Activated CD4-positive, alpha-beta T cell treated with anti-CD3 and anti-CD28 coated beads for 36 hours (primary cell): ENCODE data around the gene GSK3B. TPM values are rescaled to one million over a fixed set of nuclear protein-coding genes. Genes with fewer than 3 reads are reported as not detected.
A peak's percentile ranks its signal among the peaks of the same experiment; 100 is the strongest.

Experiments used
- ATAC-seq: fragments of 200-7000 bp; cut with Tn5 transposase; one replicate; pipeline ENCODE4 v1.10.0; 2021; ENCODE audit warnings: mild to moderate bottlenecking, moderate library complexity
- CTCF ChIA-PET: fragments of 350-600 bp; sonication (Branson Sonifier 250); formaldehyde crosslinking; loops from one replicate; lab custom pipeline; 2021; ENCODE audit warnings: antibody characterized with exemption; lab: Charles Lee
- POLR2A ChIA-PET: fragments of 350-600 bp; sonication (Branson Sonifier 250); formaldehyde crosslinking; loops from one replicate; lab custom pipeline; 2021; ENCODE audit warnings: antibody characterized with exemption, inconsistent platforms; lab: Charles Lee
- DNase-seq: peaks from one replicate; pipeline ENCODE4 v3.0.0-alpha.2; 2020
- H3K27ac Mint-ChIP-seq: one replicate; pipeline ENCODE4 v1.8.0; 2021; ENCODE audit warnings: mixed read lengths
- H3K27me3 Mint-ChIP-seq: one replicate; pipeline ENCODE4 v1.8.0; 2021; ENCODE audit warnings: mixed read lengths
- H3K36me3 Mint-ChIP-seq: one replicate; pipeline ENCODE4 v1.8.0; 2021; ENCODE audit warnings: low read depth, mixed read lengths
- H3K4me1 Mint-ChIP-seq: one replicate; pipeline ENCODE4 v1.8.0; 2021; ENCODE audit warnings: mixed read lengths
- H3K4me3 Mint-ChIP-seq: one replicate; pipeline ENCODE4 v1.8.0; 2021; ENCODE audit warnings: mild to moderate bottlenecking, moderate library complexity, mixed read lengths
- H3K9me3 Mint-ChIP-seq: one replicate; pipeline ENCODE4 v1.8.0; 2021; ENCODE audit warnings: low read depth, mixed read lengths
- intact Hi-C, 2 experiments: fragments of 100-400 bp; cut with DNase I in 1 of 2; cut with micrococcal nuclease in 1 of 2; formaldehyde crosslinking; loops; one replicate each; pipeline versions ENCODE4 v1.14.2 to v1.15.1; 2022 to 2024; cut with DNase I, micrococcal nuclease
- total RNA-seq, 2 experiments: library from RNA; stranded (reverse); gene quantifications; one replicate each; pipeline ENCODE4 v1.2.3, GENCODE V29; 2021

The GSK3B gene
- total RNA-seq, 2 experiments from 2014 or later = 29.1 to 31.5 TPM

DNA sequence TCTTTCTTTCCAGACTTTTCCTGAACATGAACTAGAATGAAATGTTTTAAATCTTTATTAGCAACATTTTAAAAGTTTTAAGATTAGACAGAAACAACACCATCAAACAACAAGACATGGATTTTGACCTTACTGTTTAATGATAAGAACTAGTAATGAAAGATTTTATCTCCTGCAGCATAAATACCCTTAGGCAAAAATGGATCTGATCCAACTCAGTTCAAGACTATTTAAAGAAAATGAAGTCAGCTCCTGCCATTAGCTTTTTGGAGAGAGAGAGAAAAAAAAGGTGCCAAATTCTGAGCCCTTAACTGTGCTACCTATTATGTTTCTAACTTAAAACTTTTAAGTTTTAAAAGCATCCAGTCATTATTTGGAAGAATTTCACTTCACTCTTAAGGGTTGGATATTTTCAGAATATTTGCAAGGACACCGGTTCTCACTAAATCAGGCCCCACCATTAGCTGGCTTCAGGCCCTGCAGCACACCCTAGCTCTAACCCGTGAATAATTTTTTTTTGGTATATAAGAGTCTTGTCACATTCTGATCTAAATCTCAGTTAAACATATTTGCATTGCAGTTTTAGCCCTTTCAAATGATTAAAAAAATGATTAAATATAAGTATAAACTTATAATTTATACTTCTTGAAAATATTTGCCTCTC lies 252.3 kb downstream of the GSK3B start:
- intact Hi-C loops = no loop called here
- Mint-ChIP-seq H3K36me3 (peaks cover 33% of the 10 kb centered on the region), H3K27ac (no peak overlapping the region), H3K9me3 (peaks cover 3% of the 10 kb centered on the region), H3K4me3 (no peak overlapping the region), H3K4me1 (peaks cover 4% of the 10 kb centered on the region), H3K27me3 (no peaks in the 10 kb centered on the region)
- ChIA-PET CTCF (interaction anchor here (1.1 to 1.3 kb wide), 2 partner anchors 50 kb away, joined by 3 to 6 read pairs; no protein-coding TSS in a partner anchor), POLR2A (no interaction called here)
- ATAC-seq (no peak), DNase-seq (no peak)

DNA sequence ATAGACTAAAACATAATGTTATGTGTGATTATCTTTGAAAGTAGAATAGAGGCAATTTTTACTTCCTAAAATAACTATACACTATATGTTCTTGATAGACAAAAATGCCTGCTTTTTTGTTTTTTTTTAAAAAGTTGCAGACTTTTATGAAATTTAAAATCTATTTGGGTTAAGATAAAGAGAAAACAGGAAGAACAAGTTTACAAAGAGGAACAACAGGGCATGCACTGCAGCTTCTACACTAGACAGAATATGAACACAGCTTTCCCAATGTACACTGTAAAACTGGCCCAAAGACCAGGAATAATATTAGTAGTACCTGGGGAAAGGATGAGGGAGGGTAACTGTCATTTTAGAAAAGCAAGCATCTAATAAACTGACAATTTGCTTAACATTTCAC lies 258.7 kb downstream of the GSK3B start:
- CTCF ChIA-PET = interaction anchor here (0.7 kb wide), 1 partner anchor 20 kb away, joined by 3 read pairs; no protein-coding TSS in a partner anchor
- no peak for ATAC-seq
- H3K27me3 Mint-ChIP-seq = no peaks in the 10 kb centered on the region

DNA sequence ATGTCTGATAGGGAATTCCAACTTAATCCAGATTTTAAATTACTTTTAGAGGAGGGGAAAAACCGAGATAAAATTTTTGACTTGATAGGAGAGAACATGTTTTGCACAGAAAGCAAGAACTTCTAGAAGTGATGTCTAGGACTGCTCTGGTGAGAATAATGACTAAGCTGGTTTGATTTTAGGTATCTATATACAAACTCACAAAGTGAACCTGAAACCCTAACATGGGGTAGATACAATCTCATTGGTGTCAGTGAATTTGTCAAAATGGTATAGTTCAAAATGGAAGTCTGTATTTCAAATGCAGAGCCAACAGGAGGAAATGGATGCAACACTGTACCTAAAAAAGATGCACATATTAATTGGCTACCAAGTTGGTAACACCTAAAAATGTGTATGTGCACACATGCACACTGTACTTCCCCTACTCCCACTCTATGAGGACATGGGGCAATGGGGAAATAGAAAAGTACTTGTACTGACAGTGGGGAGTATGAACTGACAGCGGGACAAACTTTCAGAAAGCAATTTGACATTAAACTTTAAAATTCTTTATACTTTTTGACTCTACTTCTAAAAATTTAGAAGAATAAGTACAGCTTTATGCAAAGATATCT lies 259.4 kb downstream of the GSK3B start:
- Mint-ChIP-seq H3K4me1 (peaks cover 16% of the 10 kb centered on the region), H3K9me3 (no peaks in the 10 kb centered on the region), H3K27ac (no peak overlapping the region), H3K4me3 (no peak overlapping the region), H3K36me3 (peaks cover 5% of the 10 kb centered on the region), H3K27me3 (no peaks in the 10 kb centered on the region)
- ChIA-PET POLR2A (no interaction called here), CTCF (no interaction called here)
- no peak for DNase-seq
- ATAC-seq = peak; percentile 81
- intact Hi-C loops = no loop called here

More for the DNA sequence above, 258.7 kb downstream of the GSK3B start:
- intact Hi-C loops = no loop called here
- no peak overlapping the region for H3K4me3 Mint-ChIP-seq
- POLR2A ChIA-PET = no interaction called here
- no peaks in the 10 kb centered on the region for H3K9me3 Mint-ChIP-seq
- H3K36me3 Mint-ChIP-seq = peaks cover 5% of the 10 kb centered on the region
- DNase-seq = no peak
- H3K27ac Mint-ChIP-seq = peak overlapping the region; percentile 59
- peaks cover 16% of the 10 kb centered on the region for H3K4me1 Mint-ChIP-seq

DNA sequence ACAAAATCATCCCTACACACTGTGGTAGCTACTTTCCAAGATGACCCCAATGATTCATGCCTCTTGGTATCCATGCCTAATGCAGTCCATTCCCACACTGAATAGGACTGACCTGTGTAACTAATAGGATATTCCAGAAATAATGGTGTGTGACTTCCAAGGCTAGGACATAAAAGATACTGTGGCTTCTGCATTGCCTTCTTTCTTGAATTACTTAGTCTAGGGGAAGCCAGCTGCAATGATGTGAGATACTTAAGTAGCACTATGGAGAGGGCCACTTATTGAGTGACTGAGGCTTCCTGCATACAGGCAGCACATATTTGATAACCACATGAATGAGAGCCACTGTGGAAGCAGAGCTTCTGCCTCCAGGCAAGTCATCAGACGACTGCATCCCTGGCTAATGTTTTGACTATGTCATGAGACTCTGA lies 262.3 kb downstream of the GSK3B start:
- Mint-ChIP-seq H3K4me1 (peaks cover 16% of the 10 kb centered on the region), H3K27me3 (no peaks in the 10 kb centered on the region), H3K9me3 (no peaks in the 10 kb centered on the region), H3K27ac (no peak overlapping the region), H3K36me3 (no peaks in the 10 kb centered on the region), H3K4me3 (no peak overlapping the region)
- ChIA-PET CTCF (interaction anchor here (0.7 to 0.9 kb wide), 5 partner anchors 8 to 738 kb away, joined by 3 to 4 read pairs (median 3); no protein-coding TSS in a partner anchor), POLR2A (no interaction called here)
- intact Hi-C loops = no loop called here
- DNase-seq (no peak), ATAC-seq (no peak)

DNA sequence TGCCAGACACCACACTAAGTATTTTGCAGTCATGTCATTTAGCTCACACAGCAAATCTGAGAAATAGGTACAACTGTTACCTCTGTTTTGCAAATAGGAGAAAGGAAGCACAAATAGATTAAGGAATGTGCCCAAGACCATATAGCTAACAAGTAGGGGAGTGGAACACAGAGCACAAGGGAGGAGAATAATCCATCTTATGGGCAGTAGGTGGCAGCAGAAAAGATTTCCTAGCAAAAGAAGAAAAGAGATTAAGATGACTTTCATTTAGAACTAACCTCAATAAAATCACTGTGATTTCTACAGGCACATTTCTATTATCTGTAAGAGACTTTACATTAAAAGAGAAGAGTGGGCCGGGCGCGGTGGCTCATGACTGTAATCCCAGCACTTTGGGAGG lies 263.2 kb downstream of the GSK3B start:
- DNase-seq = no peak
- Mint-ChIP-seq H3K4me3 (no peak overlapping the region), H3K9me3 (no peaks in the 10 kb centered on the region), H3K27ac (no peak overlapping the region), H3K27me3 (no peaks in the 10 kb centered on the region), H3K36me3 (peaks cover 1% of the 10 kb centered on the region), H3K4me1 (peaks cover 16% of the 10 kb centered on the region)
- ChIA-PET POLR2A (no interaction called here), CTCF (interaction anchor here (0.6 to 1.0 kb wide), 5 partner anchors 114 to 1485 kb away, joined by 3 read pairs; no protein-coding TSS in a partner anchor)
- no peak for ATAC-seq
- intact Hi-C loops = no loop called here

DNA sequence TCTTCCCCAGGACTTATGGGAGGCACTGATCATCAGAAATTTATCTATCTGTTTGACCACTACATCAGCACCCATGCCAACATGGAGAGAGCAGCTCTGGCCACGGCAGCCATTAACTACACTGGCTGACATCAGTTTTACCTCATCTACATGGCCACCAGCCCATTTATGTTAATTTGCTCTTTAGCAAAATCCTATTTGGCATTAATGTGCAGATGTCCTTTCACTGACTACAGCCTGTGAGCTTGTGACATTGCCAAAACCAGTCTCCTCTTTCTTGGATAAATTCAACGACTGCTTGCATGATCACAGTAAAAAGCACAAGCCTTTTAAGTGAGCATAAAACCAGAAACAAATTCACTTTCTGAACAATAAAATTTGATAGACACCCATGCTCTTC lies 264.8 kb downstream of the GSK3B start:
- POLR2A ChIA-PET = no interaction called here
- no peaks in the 10 kb centered on the region for H3K9me3 Mint-ChIP-seq
- intact Hi-C loops = no loop called here

DNA sequence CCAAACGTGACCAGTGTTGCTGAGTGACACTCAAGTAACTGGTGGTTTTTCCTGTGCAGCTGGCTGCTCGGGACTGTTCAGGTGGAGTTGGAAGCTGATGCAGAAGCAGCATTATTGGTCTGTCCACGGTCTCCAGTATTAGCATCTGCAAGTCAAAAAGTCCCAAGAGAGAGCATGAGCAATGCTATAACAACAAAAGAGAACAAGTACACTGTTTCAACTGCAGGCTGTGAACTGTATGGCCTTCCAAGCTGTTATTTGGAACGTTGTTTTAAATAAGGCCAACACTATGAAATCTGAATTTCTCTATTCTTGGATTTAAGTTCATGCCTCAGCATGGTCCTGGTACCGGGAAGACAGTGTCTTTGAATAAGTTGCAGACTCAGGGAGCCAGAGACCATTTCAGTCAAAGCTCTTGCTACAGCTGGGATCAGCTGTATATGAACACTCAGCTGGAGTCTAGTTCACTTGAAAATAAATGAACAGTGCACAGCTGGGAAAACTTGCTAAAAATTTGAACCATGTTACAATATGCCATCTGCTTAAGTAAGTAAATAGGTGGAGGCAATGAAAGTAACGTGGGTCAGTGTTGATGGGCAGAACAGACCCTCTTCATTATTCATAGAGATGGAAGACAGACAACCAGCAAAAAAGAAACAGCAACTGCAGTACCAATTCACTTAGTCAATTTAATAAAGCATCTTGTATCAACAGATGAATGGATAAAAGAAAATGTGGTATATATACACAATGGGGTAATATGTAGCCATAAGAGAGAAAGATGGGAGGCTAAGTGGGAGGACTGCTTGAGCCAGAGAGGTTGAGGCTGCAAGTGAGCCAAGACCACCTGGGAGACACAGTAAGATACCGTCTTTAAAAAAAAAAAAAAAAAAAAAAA lies 267.3 kb downstream of the GSK3B start:
- Mint-ChIP-seq H3K27ac (no peak overlapping the region), H3K36me3 (peaks cover 5% of the 10 kb centered on the region), H3K4me1 (peaks cover 2% of the 10 kb centered on the region), H3K9me3 (no peaks in the 10 kb centered on the region), H3K4me3 (no peak overlapping the region), H3K27me3 (no peaks in the 10 kb centered on the region)
- DNase-seq (no peak), ATAC-seq (no peak)
- ChIA-PET CTCF (interaction anchor here (0.6 to 1.2 kb wide), 2 partner anchors 14 to 65 kb away, joined by 3 to 4 read pairs; no protein-coding TSS in a partner anchor), POLR2A (no interaction called here)
- intact Hi-C loops = no loop called here

More for the DNA sequence above, 264.8 kb downstream of the GSK3B start:
- H3K4me1 Mint-ChIP-seq = peaks cover 5% of the 10 kb centered on the region
- H3K4me3 Mint-ChIP-seq = no peak overlapping the region
- no peak overlapping the region for H3K27ac Mint-ChIP-seq
- ATAC-seq (no peak), DNase-seq (no peak)
- CTCF ChIA-PET = interaction anchor here (1.0 to 1.2 kb wide), 2 partner anchors 10 to 14 kb away, joined by 3 to 5 read pairs; no protein-coding TSS in a partner anchor
- no peaks in the 10 kb centered on the region for H3K27me3 Mint-ChIP-seq
- peaks cover 5% of the 10 kb centered on the region for H3K36me3 Mint-ChIP-seq

DNA sequence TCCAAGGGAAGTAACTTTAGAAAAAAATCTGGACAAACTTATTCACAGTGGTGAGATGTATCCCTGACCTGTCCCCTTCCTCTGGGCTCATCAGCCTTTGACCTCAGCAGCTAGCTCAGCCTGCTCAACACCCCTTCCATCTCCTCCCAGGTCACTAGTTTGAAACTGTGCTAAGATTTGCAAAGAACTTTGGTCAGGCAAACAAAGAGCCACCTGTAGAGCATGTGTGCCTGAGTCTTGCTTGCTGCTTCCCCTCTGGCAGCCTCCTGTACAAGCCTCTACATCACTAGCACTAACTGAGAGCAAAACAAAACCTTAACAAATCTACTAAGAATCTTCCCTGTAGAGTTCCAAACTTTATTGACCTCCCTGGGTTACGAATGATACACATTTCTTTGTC lies 268.4 kb downstream of the GSK3B start:
- Mint-ChIP-seq H3K4me1 (no peaks in the 10 kb centered on the region), H3K27me3 (no peaks in the 10 kb centered on the region), H3K36me3 (peaks cover 5% of the 10 kb centered on the region), H3K27ac (no peak overlapping the region), H3K4me3 (no peak overlapping the region), H3K9me3 (no peaks in the 10 kb centered on the region)
- intact Hi-C loops = no loop called here
- ATAC-seq (no peak), DNase-seq (no peak)
- POLR2A ChIA-PET = no interaction called here
- CTCF ChIA-PET = interaction anchor here (0.7 kb wide), 1 partner anchor 262 kb away, joined by 3 read pairs; no protein-coding TSS in a partner anchor

DNA sequence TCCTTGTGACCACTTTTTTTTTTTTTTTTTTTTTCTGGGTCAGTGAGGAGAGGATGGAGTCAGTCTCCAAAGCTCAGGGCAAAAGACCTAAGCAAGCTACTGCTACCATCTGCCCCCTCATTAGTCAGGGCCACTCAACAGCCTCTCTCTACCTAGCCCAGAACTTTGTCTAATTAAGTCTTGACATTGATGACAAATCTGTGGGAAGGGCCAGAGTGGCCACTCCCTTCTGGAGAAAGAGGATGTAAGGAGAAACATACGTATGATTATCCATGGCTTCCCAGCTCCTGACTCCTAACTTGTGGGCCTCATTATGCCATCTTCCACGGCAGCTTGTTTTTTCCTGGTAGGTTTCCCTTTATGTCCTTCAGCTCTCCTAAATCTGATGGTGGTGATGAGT lies 274.4 kb downstream of the GSK3B start:
- ChIA-PET CTCF (interaction anchor here (0.6 to 1.2 kb wide), 4 partner anchors 24 to 621 kb away, joined by 3 to 4 read pairs (median 3); no protein-coding TSS in a partner anchor), POLR2A (no interaction called here)
- no peaks in the 10 kb centered on the region for H3K9me3 Mint-ChIP-seq
- H3K4me3 Mint-ChIP-seq = no peak overlapping the region
- DNase-seq (no peak), ATAC-seq (no peak)
- intact Hi-C loops = loop anchor here in 1 of 2 experiments (5.0 to 10.0 kb wide), 5 partner anchors 327 to 735 kb away; no protein-coding TSS in a partner anchor
- no peak overlapping the region for H3K27ac Mint-ChIP-seq
- H3K27me3 Mint-ChIP-seq = no peaks in the 10 kb centered on the region
- no peaks in the 10 kb centered on the region for H3K4me1 Mint-ChIP-seq
- no peaks in the 10 kb centered on the region for H3K36me3 Mint-ChIP-seq

DNA sequence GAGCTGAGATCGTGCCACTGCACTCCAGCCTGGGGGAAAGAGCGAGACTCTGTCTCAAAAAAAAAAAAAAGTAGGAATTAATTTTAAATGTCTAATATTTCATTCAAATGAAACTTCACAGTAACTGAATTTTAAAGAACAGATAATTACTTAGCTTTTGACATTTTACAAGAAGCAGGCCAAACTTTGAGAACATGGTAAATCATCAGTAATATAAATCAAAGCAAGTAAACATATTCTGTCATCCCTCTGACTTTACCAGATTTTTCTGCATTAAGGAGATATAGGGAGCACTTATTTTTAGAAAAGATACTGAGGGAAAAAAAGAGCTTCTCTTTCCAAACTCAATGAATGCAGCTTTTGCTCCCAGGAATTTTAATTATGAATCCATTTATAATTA lies 275.3 kb downstream of the GSK3B start:
- no peaks in the 10 kb centered on the region for H3K4me1 Mint-ChIP-seq
- POLR2A ChIA-PET = no interaction called here
- CTCF ChIA-PET = interaction anchor here (0.8 to 1.2 kb wide), 3 partner anchors 25 to 378 kb away, joined by 3 to 4 read pairs (median 3); no protein-coding TSS in a partner anchor

More for the DNA sequence above, 275.3 kb downstream of the GSK3B start:
- intact Hi-C loops = loop anchor here in 1 of 2 experiments (10.0 kb wide), 1 partner anchor 736 kb away; no protein-coding TSS in a partner anchor
- ATAC-seq (no peak), DNase-seq (no peak)
- no peaks in the 10 kb centered on the region for H3K27me3 Mint-ChIP-seq
- H3K36me3 Mint-ChIP-seq = no peaks in the 10 kb centered on the region
- no peak overlapping the region for H3K4me3 Mint-ChIP-seq
- no peaks in the 10 kb centered on the region for H3K9me3 Mint-ChIP-seq
- H3K27ac Mint-ChIP-seq = no peak overlapping the region
